ENCODE results near the gene HOXC11.

DNA sequence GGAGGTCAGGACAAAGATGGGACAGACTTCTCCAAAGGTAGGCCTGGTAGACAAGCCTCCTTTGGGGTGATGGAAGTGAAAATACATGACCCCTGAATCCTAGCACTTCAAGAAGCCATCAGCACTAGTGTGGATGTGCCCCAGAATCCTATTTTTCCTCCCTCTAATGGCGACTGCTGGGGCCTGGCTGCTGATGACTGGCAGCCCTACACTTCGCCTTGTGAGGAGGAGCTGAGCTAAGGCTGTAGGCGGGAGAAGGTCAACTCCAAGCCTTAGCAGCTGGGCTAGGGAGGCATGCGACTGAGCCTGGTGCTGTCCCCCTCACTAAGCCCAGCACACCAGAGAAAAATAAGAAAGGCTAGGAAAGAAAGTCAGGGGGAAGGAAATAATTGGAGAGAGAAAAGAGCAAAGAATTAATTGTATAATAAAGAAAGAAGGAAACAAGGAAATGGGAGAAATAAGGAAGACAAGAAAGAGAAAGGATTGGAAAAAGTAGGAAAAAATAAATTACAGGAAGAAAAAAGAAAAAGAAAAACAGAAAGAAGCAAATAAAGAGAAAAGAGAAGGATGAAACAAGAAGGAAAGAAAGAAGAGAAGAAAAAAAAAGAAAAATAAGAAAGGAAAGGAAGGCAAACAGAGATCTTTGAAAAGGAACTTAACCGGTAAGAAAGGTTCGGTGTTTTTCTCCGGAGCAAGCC is 7.3 kb downstream of the HOXC11 start:
- no peak for TF ChIP-seq POLR2A (IDR thresholded peaks at IDR 0.05; ENCODE audit: low read depth, low read length)
- no peak for TF ChIP-seq POLR2AphosphoS5 (IDR thresholded peaks at IDR 0.05; ENCODE audit: low read depth, low read length)
- TF ChIP-seq TAF1 (IDR thresholded peaks at IDR 0.05; ENCODE audit: borderline replicate concordance, low read depth, low read length) = no peak

Data from GM12892 (cell line).